ENCODE results near the gene ARHGAP45. TPM values are rescaled to one million over a fixed set of nuclear protein-coding genes. Genes with fewer than 3 reads are reported as not detected.

The ARHGAP45 gene
- total RNA-seq, 2 experiments from 2014 or later, result 433 to 445 TPM

GRCh38 chr19:1026783-1027649, 40.0 kb upstream of the ARHGAP45 start:
- Mint-ChIP-seq H3K4me1 (ENCODE audit: low read depth) (peaks cover 25% of the 10 kb centered on the region), H3K27me3 (ENCODE audit: low read depth) (no peaks in the 10 kb centered on the region), H3K36me3 (ENCODE audit: low read depth) (peaks cover 32% of the 10 kb centered on the region), H3K4me3 (peak overlapping the region; percentile 98), H3K27ac (peak overlapping the region; percentile 89), H3K9me3 (ENCODE audit: insufficient read depth) (no peaks in the 10 kb centered on the region)
- ATAC-seq (peak; percentile 10), DNase-seq (peak; percentile 57)
- ChIA-PET POLR2A (interaction anchor here (0.7 to 3.9 kb wide), 14 partner anchors 10 to 243 kb away, joined by 3 to 33 read pairs (median 4); partner anchors contain the start of genes ABCA7, ARHGAP45, CIRBP and WDR18), CTCF (interaction anchor here (0.9 to 2.1 kb wide), 10 partner anchors 10 to 217 kb away, joined by 3 to 8 read pairs (median 4); partner anchors contain the start of genes ABCA7 and ARHGAP45)

GRCh38 chr19:1027650-1028061, 39.3 kb upstream of the ARHGAP45 start:
- POLR2A ChIA-PET, result interaction anchor here (0.5 to 3.9 kb wide), 15 partner anchors 9 to 242 kb away, joined by 3 to 33 read pairs (median 3); partner anchors contain the start of genes ARHGAP45, CIRBP and WDR18
- H3K36me3 Mint-ChIP-seq (ENCODE audit: low read depth), result peaks cover 39% of the 10 kb centered on the region
- DNase-seq, result peak; percentile 50
- CTCF ChIA-PET, result interaction anchor here (0.9 to 2.1 kb wide), 8 partner anchors 10 to 216 kb away, joined by 3 to 8 read pairs (median 4); partner anchors contain the start of gene ARHGAP45
- H3K27me3 Mint-ChIP-seq (ENCODE audit: low read depth), result no peaks in the 10 kb centered on the region
- H3K9me3 Mint-ChIP-seq (ENCODE audit: insufficient read depth), result no peaks in the 10 kb centered on the region
- peaks cover 28% of the 10 kb centered on the region for H3K4me1 Mint-ChIP-seq (ENCODE audit: low read depth)
- peak overlapping the region; percentile 98 for H3K4me3 Mint-ChIP-seq
- peak; percentile 24 for ATAC-seq
- H3K27ac Mint-ChIP-seq, result peak overlapping the region; percentile 90

DNA sequence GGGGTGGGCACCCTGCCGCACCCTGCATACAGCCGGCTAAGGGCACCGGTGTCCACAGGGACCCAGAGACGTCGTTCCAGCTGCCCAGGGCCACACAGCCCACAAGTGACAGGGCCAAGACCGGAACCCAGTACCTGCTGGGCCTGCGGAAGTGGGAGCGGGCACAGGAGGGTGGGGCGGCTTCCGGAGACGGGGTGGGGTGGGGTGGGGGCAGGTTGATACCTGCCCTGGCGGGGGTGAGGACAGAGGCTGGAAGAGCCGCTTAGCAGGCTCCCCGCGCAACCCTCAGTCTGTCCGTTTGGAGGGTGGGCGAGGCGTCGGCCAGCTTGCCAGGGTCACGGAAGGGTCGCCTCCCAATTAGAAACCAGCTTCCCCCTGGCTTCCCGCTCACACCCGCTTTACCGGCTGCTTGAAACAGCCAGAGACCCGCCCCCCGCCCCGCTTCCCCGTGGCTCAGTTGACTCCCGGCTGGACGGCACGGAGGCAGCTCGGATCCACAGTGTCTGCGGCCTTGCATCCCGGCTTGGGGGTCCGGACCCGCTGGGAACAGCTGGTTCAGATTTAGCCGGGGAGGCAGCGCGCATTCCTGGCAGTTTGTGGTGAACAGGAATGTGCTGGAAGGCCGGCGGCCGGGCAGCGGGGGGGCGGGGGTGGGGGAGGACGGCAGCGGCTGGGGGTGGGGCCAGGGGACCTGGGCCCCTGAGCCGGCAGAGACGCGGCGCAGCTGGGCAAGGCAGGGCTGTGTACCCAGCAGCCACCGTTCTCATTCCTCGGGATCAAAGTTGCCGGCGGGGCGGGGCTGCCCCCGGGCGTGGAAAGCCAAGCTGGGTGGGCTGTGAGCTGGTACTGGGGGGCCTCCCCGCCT, 38.7 kb upstream of the ARHGAP45 start:
- H3K27me3 Mint-ChIP-seq (ENCODE audit: low read depth), result no peaks in the 10 kb centered on the region
- peak; percentile 80 for DNase-seq
- peak overlapping the region; percentile 90 for H3K27ac Mint-ChIP-seq
- H3K36me3 Mint-ChIP-seq (ENCODE audit: low read depth), result peaks cover 44% of the 10 kb centered on the region
- CTCF ChIA-PET, result interaction anchor here (1.0 to 1.5 kb wide), 8 partner anchors 9 to 165 kb away, joined by 3 to 6 read pairs (median 4); partner anchors contain the start of gene ARHGAP45
- H3K4me3 Mint-ChIP-seq, result peak overlapping the region; percentile 98
- H3K4me1 Mint-ChIP-seq (ENCODE audit: low read depth), result peaks cover 33% of the 10 kb centered on the region
- peak; percentile 41 for ATAC-seq
- POLR2A ChIA-PET, result interaction anchor here (0.5 to 3.9 kb wide), 13 partner anchors 9 to 241 kb away, joined by 3 to 33 read pairs (median 3); partner anchors contain the start of genes ARHGAP45, CIRBP and WDR18
- H3K9me3 Mint-ChIP-seq (ENCODE audit: insufficient read depth), result no peaks in the 10 kb centered on the region

GRCh38 chr19:1032264-1032867, 34.6 kb upstream of the ARHGAP45 start:
- no peak for DNase-seq
- no peak for ATAC-seq
- Mint-ChIP-seq H3K36me3 (ENCODE audit: low read depth) (peaks cover 58% of the 10 kb centered on the region), H3K4me1 (ENCODE audit: low read depth) (peaks cover 55% of the 10 kb centered on the region), H3K27me3 (ENCODE audit: low read depth) (no peaks in the 10 kb centered on the region), H3K4me3 (no peak overlapping the region), H3K27ac (no peak overlapping the region), H3K9me3 (ENCODE audit: insufficient read depth) (no peaks in the 10 kb centered on the region)
- POLR2A ChIA-PET, result interaction anchor here (1.2 kb wide), 2 partner anchors 11 to 54 kb away, joined by 3 to 7 read pairs; partner anchors contain the start of genes RNU6-2 and TMEM259
- CTCF ChIA-PET, result interaction anchor here (0.8 to 1.1 kb wide), 2 partner anchors 32 to 234 kb away, joined by 3 to 5 read pairs; no protein-coding TSS in a partner anchor

- ATAC-seq (no peak), DNase-seq (no peak)
- ChIA-PET CTCF (interaction anchor here (1.9 kb wide), 1 partner anchor 8 kb away, joined by 4 read pairs; no protein-coding TSS in a partner anchor), POLR2A (interaction anchor here (1.2 to 3.3 kb wide), 3 partner anchors 9 to 49 kb away, joined by 3 to 33 read pairs (median 9); partner anchors contain the start of genes CNN2 and RNU6-2)
- Mint-ChIP-seq H3K27ac (peak overlapping the region; percentile 72), H3K9me3 (ENCODE audit: insufficient read depth) (no peaks in the 10 kb centered on the region), H3K4me3 (no peak overlapping the region), H3K27me3 (ENCODE audit: low read depth) (no peaks in the 10 kb centered on the region), H3K4me1 (ENCODE audit: low read depth) (peaks cover 66% of the 10 kb centered on the region), H3K36me3 (ENCODE audit: low read depth) (peaks cover 55% of the 10 kb centered on the region)
These were observed 30.9 kb upstream of the ARHGAP45 start for GRCh38 chr19:1035998-1036621.

- Mint-ChIP-seq H3K9me3 (ENCODE audit: insufficient read depth) (no peaks in the 10 kb centered on the region), H3K4me3 (peak overlapping the region; percentile 96), H3K27ac (peak overlapping the region; percentile 84), H3K27me3 (ENCODE audit: low read depth) (no peaks in the 10 kb centered on the region), H3K4me1 (ENCODE audit: low read depth) (peaks cover 70% of the 10 kb centered on the region), H3K36me3 (ENCODE audit: low read depth) (peaks cover 47% of the 10 kb centered on the region)
- ATAC-seq (no peak), DNase-seq (peak; percentile 55)
- CTCF ChIA-PET, result interaction anchor here (1.1 to 1.9 kb wide), 3 partner anchors 9 to 174 kb away, joined by 4 to 5 read pairs (median 4); no protein-coding TSS in a partner anchor
- POLR2A ChIA-PET, result interaction anchor here (1.3 to 3.7 kb wide), 5 partner anchors 10 to 50 kb away, joined by 4 to 33 read pairs (median 9); partner anchors contain the start of genes ARHGAP45, CNN2 and RNU6-2
These were observed 29.3 kb upstream of the ARHGAP45 start for GRCh38 chr19:1037621-1038064.

GRCh38 chr19:1038978-1039645, 27.9 kb upstream of the ARHGAP45 start:
- Mint-ChIP-seq H3K27me3 (ENCODE audit: low read depth) (no peaks in the 10 kb centered on the region), H3K27ac (peak overlapping the region; percentile 84), H3K4me1 (ENCODE audit: low read depth) (peaks cover 64% of the 10 kb centered on the region), H3K36me3 (ENCODE audit: low read depth) (peaks cover 43% of the 10 kb centered on the region), H3K4me3 (peak overlapping the region; percentile 96), H3K9me3 (ENCODE audit: insufficient read depth) (no peaks in the 10 kb centered on the region)
- POLR2A ChIA-PET, result interaction anchor here (0.7 to 3.7 kb wide), 12 partner anchors 9 to 230 kb away, joined by 3 to 33 read pairs (median 4); partner anchors contain the start of genes ARHGAP45, CIRBP and CNN2
- CTCF ChIA-PET, result interaction anchor here (0.8 to 3.2 kb wide), 7 partner anchors 8 to 175 kb away, joined by 3 to 33 read pairs (median 4); partner anchors contain the start of genes ARHGAP45 and CNN2
- ATAC-seq (no peak), DNase-seq (no peak)

DNA sequence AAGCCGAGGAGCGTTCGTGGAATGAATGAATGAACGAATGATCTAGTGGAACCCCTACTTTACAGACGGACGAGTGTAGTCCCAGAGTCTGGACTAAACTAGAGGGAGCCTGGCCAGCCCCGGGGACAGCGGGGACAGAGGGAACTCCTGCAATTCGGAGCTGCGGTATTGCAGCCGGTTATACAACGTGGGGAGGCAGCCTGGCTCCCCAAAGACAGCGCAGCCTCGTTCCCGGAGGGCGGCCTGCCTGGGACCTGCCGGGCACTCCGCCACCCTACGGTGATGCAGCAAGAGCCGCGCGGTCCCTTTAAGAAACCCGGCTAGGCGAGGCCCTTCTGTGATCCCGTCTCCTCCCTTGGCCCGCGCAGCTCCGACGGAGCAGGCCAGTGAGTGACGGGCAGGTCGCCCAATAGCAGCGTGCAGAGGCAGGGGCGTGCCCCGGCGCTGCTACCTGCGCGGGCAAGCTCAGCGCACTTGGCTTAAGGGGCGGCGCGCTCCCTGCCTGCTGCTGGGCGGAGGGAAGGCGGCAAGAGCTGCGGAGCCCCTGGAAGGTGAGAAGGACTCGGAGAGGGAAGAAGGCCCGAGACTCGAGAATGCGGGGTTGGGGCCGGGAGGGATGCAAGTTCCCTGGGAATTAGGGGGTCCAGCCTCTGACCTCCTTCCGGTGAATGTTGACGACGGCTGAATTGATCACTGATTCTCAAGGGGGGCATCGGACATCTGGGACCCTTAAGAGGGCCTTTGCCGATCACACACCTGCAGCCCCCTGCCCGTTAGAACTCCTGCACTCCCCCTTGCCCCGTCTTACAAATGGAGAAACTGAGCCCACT, 27.1 kb upstream of the ARHGAP45 start, which contains the start of gene ABCA7:
Gene ABCA7, plus strand, starts transcription at position 462 of the 830 bp plus-strand sequence. CDS start 1,255 bp downstream, outside the sequence.
- ChIA-PET POLR2A (interaction anchor here (0.5 to 3.7 kb wide), 11 partner anchors 9 to 230 kb away, joined by 3 to 27 read pairs (median 3); partner anchors contain the start of genes ARHGAP45, CIRBP and CNN2), CTCF (interaction anchor here (0.8 to 3.2 kb wide), 6 partner anchors 9 to 48 kb away, joined by 3 to 33 read pairs (median 4); partner anchors contain the start of genes ARHGAP45 and CNN2)
- ATAC-seq, result peak; percentile 94
- Mint-ChIP-seq H3K4me1 (ENCODE audit: low read depth) (peaks cover 64% of the 10 kb centered on the region), H3K4me3 (peak within 1 kb of the TSS; percentile 96), H3K9me3 (ENCODE audit: insufficient read depth) (no peaks in the 10 kb centered on the region), H3K27me3 (ENCODE audit: low read depth) (no peaks in the 10 kb centered on the region), H3K27ac (peak within 1 kb of the TSS; percentile 84), H3K36me3 (ENCODE audit: low read depth) (peaks cover 48% of the 10 kb centered on the region)
- DNase-seq, result peak; percentile 99

Data from activated CD8-positive, alpha-beta T cell treated with anti-CD3 and anti-CD28 coated beads, Interleukin-2, amount 10 ng/mL, durations not matched to agents 7 days and 5 days (primary cell).